HG02884 (cell line): Measurements from ENCODE around the gene TMCC2.

Source experiments
- ATAC-seq: cut with Tn5 transposase; IDR thresholded peaks from one replicate; pipeline ENCODE4 v1.9.1; 2021; ENCODE audit warnings: mild to moderate bottlenecking, moderate library complexity; ENCODE audit not compliant: unreplicated experiment

Gene TMCC2

GRCh38 chr1:205239078-205239477 is 11.3 kb downstream of the TMCC2 start:
- ATAC-seq, result no peak

DNA sequence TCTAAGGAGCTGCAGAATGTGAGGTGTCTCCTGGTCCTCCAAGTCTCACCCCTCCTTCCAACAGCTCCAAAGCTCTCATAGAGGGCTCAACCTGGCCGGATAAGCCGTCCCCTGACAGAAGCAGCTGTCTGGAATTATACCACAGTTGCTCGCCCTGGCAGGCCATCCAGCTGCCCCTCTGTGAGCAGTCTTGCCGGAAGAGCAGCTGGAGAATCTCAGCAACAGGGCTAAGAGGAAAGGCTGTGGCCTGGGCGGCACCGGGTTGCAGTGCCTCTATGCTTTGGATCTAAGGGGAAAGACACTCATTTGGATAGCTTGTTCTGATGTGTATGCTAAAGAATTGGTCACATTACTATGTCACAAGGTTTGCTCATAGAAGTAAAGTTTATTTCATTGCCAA is 12.4 kb downstream of the TMCC2 start:
- ATAC-seq, result no peak

- no peak for ATAC-seq
These were observed 12.8 kb downstream of the TMCC2 start for GRCh38 chr1:205240569-205240968.

GRCh38 chr1:205241366-205242030 is 13.8 kb downstream of the TMCC2 start:
- ATAC-seq, result no peak

GRCh38 chr1:205243350-205244191 is 15.8 kb downstream of the TMCC2 start:
- no peak for ATAC-seq

- ATAC-seq, result no peak
These were observed 16.6 kb downstream of the TMCC2 start for GRCh38 chr1:205244384-205244783.

GRCh38 chr1:205245096-205245495 is 17.4 kb downstream of the TMCC2 start:
- ATAC-seq, result no peak

GRCh38 chr1:205246351-205247119 is 18.8 kb downstream of the TMCC2 start:
- no peak for ATAC-seq

GRCh38 chr1:205247130-205247921 is 19.6 kb downstream of the TMCC2 start:
- ATAC-seq, result no peak

GRCh38 chr1:205248793-205249601 is 21.3 kb downstream of the TMCC2 start:
- ATAC-seq, result no peak

DNA sequence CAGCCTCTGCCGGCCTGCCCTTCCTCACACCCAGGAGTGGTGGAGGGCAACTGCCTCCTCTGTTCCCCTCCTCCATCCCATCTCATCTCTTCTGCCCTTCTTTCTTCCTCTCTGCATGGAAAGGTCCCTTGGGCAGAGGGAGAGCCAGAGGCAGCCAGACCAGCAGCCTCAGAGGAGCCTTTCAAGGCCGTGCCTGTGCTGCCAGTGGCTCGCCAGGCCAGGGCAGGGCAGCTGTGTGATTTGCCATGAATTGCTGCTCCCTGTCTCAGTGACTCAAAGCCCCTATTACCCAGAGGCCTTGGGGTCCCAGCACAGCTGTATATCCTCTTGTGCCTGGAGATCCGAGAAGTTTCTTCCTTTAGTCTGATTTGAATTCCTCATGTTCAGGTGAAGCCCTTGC is 21.9 kb downstream of the TMCC2 start:
- no peak for ATAC-seq

- ATAC-seq, result no peak
These were observed 23.0 kb downstream of the TMCC2 start for GRCh38 chr1:205250699-205251098.

DNA sequence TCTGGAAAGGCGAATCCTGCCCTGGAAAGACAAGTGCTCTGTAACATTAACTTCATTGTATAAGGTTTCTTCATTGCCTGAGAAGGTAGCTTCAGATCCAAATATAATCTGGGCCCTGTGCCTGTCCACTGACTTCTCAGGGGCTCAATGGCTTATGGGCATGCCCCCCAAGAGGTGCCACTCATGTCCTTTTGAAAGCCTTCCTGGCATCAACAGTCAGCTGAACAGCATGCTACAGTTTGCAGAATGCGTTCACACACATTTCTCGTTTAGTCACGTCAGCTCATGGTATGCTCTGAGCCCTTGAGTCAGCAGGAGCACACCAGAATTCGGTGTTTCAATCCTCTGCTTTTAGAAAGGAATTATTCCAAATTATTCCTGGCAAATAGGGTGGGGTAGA is 23.8 kb downstream of the TMCC2 start:
- ATAC-seq, result no peak

DNA sequence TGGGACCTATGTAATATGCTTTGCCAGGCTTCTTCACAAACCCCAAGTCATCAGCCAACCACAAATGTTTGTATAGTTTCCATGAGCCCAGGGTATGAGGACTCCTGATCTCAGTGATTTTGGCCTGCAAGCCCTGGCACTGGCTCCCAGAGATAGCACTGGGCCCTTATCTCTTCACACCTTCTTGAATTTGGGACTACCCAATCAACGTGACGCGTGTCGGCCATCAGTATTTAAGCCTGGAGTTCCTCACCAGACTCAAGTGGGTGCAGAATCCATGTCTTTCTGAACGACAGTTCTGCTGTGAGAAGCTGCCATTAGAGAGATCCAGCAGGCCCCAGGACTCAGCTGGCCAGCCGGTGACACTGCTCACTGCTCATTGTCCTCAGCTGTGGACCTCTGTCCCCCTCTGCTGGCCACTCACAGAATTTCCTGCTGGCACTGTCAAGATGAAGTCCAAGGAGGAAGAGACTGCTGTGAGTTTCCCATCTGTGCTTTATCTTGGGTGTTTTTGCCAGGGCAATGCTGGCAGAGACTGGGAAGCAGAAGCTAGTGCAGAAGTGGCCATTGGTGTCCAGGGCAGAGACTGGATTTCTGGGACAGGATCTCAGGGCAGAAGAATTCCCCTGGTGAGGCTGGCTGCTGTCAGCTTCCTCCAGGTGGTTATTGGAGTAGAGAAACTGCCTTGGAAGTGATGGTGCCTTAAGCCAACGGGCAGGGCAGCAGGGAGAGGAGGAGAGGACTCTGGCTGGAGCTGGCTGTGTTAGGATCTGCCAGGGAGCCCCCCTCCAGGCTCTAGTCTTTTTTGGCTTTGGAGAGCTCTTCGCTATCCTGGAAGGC is 28.4 kb downstream of the TMCC2 start:
- ATAC-seq, result no peak

DNA sequence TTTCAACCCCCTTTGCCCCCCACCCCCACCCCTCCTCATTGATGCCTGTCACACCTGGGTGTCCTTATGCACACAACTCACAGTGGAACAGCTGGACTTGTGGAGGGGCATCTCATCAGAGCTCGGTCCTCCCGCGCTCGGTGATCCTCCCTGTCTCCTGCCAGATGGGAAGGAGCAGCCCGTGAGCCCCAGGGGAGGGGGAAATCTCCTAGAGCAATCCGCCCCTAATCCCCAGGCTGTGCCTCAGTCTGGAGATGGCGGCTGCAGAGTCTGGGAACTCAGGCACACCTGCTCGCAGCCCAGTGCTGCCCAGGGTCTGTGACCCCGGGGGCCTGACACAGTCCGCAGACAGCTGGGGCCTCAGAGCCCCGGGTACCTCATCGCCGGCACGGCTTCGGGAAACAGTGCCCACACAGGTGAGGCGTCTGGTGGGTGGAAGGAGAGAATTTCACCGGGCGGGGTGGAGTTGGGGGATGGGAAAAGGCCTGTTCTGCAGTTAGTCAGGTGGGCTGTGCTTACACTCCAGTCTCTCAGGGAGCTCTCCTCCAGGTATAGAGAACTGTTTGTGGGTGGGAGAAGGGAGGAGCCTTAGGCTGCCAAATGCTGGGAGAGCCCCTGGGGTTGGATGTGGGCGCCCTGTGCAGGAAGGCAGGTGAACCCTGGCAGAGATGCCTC is 29.3 kb downstream of the TMCC2 start:
- ATAC-seq, result no peak

GRCh38 chr1:205257735-205258134 is 30.0 kb downstream of the TMCC2 start:
- no peak for ATAC-seq

- ATAC-seq, result no peak
These were observed 30.5 kb downstream of the TMCC2 start for GRCh38 chr1:205258261-205258691.

DNA sequence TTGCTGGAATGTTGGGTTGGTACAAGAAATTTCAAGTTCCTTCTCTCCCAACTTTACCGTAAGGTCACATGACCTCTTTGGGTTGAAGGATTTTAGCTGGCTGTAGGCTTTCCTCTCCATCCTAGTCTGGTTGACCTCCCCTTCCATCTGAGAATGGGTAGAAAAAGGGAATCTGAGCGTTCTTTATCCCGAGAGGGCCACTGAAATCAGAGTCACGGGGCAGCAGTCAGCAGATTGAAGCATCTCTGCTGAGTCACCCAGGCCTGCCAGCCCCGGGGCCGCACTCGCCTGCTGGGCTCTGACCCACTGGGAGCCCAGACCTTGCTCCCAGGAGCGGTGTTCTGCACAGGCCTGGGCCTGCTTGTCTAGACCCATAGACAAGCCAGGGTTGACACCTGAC is 31.0 kb downstream of the TMCC2 start:
- no peak for ATAC-seq
